Measurements from ENCODE around the gene CNR1.

The CNR1 gene

GRCh38 chr6:88143421-88144157, 22.6 kb downstream of the CNR1 start:
- DNase-seq = no peak

- DNase-seq = no peak
Measured at GRCh38 chr6:88142297-88142668, 23.9 kb downstream of the CNR1 start.

- no peak for DNase-seq
Measured at GRCh38 chr6:88141561-88142296, 24.4 kb downstream of the CNR1 start.

DNA sequence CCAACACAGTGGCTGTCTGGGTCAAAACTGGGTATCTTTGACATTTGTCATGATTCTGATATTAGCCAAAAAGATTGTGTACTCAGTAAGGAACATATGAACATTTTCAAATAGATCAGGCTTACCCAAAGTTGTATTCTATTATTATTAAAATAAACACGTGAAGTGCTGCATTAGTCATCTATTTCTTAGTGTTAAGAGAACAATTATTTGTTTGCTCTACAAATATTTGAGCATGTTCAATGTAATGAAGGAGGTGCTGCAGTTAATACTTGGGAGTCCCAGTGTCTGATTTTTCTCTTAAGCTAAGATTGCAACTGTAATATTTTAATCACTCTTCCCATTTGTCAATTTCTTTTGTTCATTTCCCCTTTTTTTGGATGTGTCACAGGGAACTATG, 28.2 kb downstream of the CNR1 start:
- no peak for DNase-seq

DNA sequence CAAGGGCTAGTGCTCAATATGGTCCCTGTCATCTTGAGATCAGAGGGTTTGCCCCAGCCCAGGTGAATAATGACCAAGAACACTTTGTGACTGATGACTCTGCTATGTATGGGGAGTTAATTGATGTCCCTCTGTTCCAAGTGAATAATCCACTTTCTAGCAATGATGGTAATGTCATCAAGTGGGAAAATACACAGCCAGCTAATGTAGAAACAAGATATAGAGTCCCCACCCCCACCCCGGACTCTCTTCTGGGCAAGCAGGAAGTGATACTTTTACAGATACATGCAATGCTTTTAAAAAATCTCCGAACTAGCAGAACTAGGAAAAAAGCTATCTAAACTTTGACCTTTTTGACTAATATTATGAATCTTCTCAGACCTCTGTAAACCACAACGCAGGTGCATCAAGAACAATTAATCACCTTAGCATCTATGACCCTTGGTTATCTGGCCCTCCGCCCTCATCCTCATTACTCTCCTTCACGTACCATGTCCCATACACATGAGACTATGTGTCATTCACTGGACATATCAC, 30.5 kb downstream of the CNR1 start:
- no peak for DNase-seq

DNA sequence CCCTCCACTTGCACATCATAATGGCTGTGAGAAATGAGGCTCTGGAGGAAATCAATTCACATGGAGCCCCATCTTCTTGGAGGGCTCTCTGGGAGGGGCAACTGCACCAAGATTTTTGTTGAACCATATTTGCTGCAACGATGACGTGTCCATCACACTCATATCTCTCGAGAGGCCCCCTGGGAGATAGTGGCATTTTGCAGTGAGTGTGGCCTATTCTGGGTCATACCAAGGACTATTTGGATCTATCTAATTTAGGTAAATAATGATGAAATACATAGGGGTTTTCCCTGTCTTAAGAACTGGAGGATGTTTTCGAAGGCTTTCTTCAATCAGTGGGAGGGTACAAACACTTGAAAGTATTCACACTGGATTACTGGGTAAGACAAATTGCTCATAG, 31.6 kb downstream of the CNR1 start:
- DNase-seq = no peak

- no peak for DNase-seq
Measured at GRCh38 chr6:88133718-88134117, 32.4 kb downstream of the CNR1 start.

- DNase-seq = no peak
Measured at GRCh38 chr6:88124925-88125557, 41.1 kb downstream of the CNR1 start.

GRCh38 chr6:88120635-88121034, 45.5 kb downstream of the CNR1 start:
- no peak for DNase-seq

DNA sequence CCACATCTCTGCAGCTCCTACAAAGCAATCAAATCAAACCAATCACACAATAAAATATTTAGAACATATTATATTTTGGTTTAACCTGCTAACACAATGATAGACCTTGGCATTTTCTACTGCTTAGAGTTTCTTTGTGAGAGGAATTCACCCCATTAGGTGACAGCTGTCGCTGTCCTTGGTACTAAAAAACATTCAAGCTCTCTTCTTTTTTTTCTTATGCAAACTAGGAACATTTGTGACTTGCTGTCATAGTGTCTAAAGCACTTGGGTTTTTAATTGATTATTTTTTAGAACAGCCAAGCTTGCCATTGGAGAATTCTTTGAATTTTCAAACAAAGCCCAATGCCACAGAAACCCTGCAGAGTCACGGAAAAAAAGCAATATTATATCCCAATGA, 46.4 kb downstream of the CNR1 start:
- no peak for DNase-seq

- no peak for DNase-seq
Measured at GRCh38 chr6:88116276-88116675, 49.9 kb downstream of the CNR1 start.

DNA sequence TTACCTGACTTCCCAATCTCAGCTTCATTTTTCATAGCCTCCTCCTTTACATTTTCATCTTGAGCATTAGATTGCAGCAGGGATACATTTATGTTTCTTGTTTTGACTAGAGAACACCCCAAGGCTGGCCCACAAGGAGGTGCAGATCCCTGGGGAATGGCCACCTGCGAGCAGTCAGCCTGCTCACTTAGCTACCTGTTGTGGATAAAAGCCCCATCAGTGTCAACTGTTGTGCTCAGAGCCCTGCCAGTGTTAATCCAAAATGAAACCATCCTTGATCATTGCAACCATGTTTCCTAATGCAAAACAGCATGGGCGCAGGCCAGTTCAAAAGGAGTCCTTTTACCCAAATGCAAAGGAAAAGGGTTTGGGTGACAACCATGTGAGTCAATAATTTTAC, 50.8 kb downstream of the CNR1 start:
- no peak for DNase-seq

DNA sequence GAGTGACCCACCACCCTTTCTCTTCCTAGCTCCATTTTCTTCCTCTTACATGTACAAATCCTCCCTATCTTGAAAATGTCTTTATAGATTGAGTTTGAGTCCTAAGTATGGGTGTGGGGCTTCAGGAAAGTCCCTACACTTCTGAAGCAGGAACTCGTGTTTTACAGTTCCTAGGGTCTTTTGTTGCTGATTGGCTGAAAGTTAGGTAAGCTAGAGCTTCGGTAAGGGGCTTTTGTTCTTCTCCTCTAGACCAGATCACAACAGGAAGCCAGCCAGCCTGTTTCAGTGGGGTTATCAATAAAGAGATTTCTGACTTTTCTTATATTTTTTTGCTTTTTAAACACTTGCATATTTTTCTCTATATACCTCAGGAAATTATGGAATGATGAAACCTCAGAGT, 51.3 kb downstream of the CNR1 start:
- no peak for DNase-seq

- DNase-seq = no peak
Measured at GRCh38 chr6:88111991-88112390, 54.2 kb downstream of the CNR1 start.

DNA sequence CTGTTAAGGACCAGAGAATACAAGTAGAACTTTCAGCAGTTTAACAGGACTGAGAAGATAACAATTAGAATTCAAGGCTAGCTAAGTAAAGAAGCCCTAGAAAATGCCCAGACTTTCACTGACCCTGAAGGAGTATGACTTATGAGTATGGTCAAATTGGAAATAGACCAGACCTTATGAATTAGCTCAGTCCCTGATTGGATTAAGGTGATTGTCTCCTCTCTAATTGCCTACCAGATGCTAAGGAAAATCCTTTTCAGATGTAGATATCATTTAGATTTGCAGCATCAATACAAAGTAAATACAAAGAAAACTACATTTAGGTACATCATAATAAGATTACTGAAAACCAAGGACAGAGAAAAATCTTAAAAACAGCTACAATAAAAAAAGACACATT, 58.9 kb downstream of the CNR1 start:
- DNase-seq = no peak

- DNase-seq = no peak
Measured at GRCh38 chr6:88105741-88106340, 60.3 kb downstream of the CNR1 start.

All from DMS79 (cell line).